ENCODE results near the gene UNC13A.

- TF ChIP-seq TARDBP (IDR thresholded peaks at IDR 0.05), result no peak
- TF ChIP-seq FOXK2 (IDR thresholded peaks at IDR 0.05), result no peak
- no peak for TF ChIP-seq ZNF384 (IDR thresholded peaks at IDR 0.05)
- TF ChIP-seq BHLHE40 (IDR thresholded peaks at IDR 0.05; ENCODE audit: borderline replicate concordance), result no peak
- no peak for TF ChIP-seq SUZ12 (IDR thresholded peaks at IDR 0.05)
- TF ChIP-seq NFRKB (IDR thresholded peaks at IDR 0.05), result no peak
- no peak for TF ChIP-seq SP1 (IDR thresholded peaks at IDR 0.05)
- no peak for TF ChIP-seq FOXM1 (IDR thresholded peaks at IDR 0.05; ENCODE audit: borderline replicate concordance)
- TF ChIP-seq FOXA1 (IDR thresholded peaks at IDR 0.05), result no peak
- no peak for TF ChIP-seq LEF1 (IDR thresholded peaks at IDR 0.05; ENCODE audit: borderline replicate concordance)
- TF ChIP-seq HDGF (IDR thresholded peaks at IDR 0.05; ENCODE audit: borderline replicate concordance), result no peak
- TF ChIP-seq PKNOX1 (IDR thresholded peaks at IDR 0.05), result no peak
- TF ChIP-seq ELF4 (IDR thresholded peaks at IDR 0.05), result no peak
These were observed 40.8 kb downstream of the UNC13A start for GRCh38 chr19:17647071-17648020.
